DMS 273 (cell line): Measurements from ENCODE around the gene TMEM200C.
"Not testable (repeated sequence)": the region's sequence is repeated elsewhere in the genome, so short reads cannot be mapped to it uniquely, and the experiment has no call there.

Source experiments
- DNase-seq: peaks from one replicate; lab custom pipeline; 2025; ENCODE audit not compliant: unreplicated experiment; lab: John Stamatoyannopoulos, UW

The TMEM200C gene

GRCh38 chr18:5892823-5893431 lies 2.4 kb downstream of the TMEM200C start:
- DNase-seq: no peak

GRCh38 chr18:5891854-5892215 lies 3.5 kb downstream of the TMEM200C start:
- no peak for DNase-seq

DNA sequence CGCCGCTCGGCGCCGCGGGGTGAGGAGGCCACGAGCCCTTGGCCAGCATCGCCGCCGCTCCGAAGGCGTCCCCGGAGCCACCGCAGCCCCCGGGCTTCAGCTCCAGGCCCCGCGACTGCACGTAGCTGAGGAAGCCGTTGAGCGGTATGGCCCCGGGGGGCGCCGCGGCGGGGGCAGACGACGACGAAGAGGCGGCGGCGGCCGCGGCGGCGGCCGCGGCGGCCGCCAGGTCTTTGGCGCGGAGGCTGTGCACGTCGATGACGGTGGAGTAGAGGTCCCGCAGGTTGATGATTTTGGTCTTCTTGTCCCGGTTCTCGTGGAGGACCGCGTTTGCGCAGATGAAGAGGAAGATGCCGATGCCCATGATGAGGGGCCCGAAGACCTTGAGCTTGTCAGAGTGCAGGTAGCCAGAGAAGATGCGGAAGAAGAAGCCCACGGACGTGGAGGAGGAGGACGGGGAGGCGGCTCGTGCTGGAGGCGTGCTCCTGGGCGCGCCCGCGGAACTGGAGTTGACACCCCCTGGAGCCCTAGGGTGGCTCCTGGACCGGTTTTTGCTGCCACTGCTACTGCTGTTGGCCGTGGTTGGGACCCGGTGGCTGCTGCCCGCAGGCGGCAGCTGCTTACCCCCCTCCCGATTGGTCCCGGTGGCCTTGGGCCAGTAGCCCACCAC lies 4.0 kb downstream of the TMEM200C start:
- DNase-seq: no peak

DNA sequence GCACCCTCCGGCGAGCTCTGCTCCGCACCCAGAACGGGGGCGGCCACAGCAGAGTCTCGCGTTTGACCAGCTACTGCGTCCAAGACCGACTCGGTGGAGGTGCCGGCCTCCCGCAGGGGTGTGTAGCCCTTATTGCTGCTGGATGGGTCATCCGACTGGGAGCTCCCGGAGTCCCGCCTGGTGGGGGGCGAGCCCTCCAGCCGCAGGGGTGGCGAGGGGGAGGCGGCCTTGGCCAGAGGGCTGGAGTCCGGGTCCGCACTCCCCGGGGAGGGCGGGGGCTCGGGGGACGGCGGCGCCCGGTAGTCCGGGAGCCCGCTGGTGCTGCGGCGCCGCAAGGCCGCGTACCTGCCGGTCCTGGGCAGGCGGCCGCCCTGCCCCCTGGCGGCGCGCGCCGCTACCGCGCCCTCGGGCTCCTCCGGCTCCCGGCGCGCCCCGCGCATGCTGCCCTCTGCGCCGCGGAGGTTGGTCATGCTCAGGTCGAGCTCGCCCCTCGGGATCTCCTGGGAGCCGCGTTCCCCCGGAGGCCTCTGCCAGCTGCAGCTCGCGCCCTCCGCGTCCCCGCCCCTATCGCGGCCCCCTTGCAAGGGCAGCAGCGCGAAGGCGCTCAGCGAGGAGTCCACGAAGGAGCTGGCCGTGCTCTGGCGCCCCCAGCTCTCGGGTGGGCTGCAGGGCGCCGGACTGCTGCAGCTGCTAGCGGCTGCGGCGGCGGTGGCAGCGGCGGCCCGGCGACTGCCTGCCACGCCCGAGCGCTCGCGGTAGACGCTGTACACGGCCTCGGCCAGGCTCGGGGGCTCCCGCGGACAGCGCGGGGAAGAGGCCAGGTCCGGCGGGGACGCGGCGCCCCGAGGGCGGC lies 4.8 kb downstream of the TMEM200C start:
- no peak for DNase-seq

DNA sequence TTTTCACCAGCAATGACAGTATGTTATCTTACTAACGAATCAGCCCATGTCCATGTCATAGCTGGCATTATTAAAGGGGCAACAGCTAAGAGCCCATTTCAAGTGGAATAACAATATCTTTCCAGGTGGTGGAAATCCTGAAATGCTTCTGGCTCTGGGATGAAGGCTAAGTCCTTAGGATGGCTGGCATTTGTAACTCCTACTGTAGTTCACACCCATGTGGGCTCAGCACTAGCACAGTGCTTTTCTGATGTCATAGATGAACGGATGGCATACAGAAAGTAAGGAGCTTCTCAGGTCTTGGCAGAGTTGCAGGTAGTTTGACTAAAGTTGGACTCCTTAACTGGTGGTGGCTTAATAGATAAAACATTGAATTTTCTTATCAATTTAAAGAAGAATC lies 10.0 kb downstream of the TMEM200C start:
- no peak for DNase-seq

DNA sequence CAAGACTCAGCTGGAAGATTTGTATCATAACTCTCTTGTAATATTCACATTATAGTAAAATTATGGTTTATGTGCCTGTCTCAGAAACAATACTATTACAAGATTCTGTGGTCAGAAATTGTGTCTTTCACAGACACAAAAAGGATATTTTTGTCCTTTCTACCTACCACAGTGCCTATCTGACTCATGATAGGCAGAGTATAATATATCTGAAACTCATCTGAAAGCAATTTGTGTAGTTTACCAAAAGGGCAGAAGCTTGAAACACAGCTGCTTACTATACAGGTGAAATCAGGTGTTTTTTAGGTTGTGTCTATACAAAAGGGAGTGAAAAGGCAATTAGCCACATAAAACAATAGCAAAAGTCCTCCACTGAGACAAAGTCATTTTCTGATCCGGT lies 10.9 kb downstream of the TMEM200C start:
- no peak for DNase-seq

DNA sequence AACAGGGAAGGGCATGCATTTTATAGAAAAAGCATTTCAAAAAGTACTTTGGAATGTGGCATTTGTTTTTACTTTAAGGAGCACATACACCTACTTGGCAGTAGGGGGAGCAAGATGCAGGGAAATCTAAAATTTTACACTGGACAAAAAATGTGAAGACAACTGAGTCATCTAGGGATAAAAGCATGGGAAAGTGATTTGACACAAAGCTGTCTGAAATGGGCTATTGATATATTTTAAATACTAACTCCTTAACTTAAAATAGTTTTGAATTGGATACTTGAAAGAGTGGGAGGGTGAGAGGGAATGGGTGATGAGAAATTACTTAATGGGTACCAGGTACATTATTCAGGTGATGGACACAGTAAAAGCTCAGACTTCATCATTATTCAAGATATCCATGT lies 15.8 kb downstream of the TMEM200C start:
- peak; percentile 41 for DNase-seq

GRCh38 chr18:5876891-5877290 lies 18.4 kb downstream of the TMEM200C start:
- no peak for DNase-seq

GRCh38 chr18:5874336-5874735 lies 21.0 kb downstream of the TMEM200C start:
- DNase-seq: no peak

DNA sequence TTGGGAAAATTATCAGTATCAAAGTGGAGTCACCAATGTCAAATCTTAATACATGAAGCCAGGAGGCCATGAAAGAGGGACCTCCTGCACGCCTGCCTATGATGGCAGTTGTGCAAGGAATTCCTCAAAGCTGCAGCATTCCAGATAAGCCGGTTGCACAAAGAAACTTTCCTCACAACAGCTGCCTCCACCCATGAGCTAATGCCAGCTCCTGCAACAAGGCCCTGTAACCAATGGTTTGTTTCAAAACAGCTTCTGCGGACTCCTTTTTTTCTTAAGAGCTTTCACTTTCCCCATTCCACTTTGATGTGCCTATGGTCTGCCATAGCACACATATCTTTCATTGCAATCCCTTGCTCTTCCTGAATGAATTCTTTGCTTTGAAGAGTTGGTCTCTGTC lies 22.4 kb downstream of the TMEM200C start:
- DNase-seq: no peak

GRCh38 chr18:5871426-5871825 lies 23.9 kb downstream of the TMEM200C start:
- no peak for DNase-seq

DNA sequence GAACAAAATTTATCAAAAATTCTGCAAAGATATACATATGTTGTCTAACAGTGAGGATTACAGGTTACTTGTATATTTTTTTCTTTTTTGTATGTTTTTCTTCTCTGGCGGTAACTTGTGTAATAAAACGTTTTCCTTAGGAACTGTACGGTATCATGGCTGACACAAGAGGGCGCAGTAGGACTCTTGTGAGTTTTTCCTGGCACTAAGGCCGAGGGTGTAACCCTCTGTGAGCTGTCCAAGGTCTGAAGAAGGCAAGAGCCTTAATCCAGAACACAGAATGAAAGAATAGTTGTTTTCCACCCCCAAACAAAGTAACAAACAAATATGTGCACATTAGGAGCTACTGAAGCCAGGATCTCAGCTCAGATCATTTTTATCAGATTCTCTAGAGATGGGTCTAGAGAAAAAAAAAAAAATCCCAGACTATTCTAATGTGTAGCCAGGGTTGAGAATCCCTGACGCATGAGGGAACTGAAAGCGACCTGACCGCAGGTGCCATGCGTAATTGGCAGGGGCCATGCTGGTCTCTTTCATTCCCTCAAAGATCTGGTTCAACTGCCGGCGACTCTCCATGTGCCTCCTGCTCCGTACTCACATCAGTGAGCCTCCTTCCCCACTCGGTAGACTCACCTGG lies 27.0 kb downstream of the TMEM200C start:
- DNase-seq: peak; percentile 91

DNA sequence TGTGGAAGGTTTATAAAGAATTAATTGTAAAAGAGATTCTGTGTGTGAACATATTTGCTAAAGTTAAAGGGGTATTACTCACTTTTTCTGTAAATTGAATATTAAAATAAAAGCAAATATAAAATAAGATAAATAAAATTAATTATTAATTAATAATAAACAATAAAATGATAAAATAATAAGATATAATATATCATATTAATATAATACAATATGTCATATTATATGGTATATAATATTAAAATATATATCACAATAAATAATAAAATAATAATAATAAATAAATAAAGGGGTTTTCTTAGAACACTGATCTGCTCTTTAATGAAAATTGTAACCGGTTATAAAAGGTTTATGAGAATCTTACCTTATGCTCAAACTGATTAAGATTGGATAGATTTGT lies 29.8 kb downstream of the TMEM200C start:
- no peak for DNase-seq

DNA sequence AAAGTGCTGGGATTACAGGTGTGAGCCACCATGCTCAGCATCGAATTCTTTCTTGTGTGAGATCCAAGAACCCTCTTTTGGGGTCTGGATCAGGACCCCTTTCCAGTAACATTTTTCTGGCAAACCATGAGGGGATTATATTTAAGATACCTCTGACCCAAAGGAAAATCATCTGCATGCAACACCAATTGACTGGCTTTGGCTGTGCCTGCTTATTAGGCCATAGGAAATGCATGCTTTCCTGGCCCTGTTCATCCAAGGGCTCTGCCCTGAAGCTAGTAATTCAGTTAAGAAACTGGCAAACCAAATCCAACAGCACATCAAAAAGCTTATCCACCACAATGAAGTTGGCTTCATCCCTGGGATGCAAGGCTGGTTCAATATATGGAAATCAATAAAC lies 33.2 kb downstream of the TMEM200C start:
- DNase-seq: not testable (repeated sequence)

- no peak for DNase-seq
Observed at GRCh38 chr18:5857180-5857579, 38.1 kb downstream of the TMEM200C start.

DNA sequence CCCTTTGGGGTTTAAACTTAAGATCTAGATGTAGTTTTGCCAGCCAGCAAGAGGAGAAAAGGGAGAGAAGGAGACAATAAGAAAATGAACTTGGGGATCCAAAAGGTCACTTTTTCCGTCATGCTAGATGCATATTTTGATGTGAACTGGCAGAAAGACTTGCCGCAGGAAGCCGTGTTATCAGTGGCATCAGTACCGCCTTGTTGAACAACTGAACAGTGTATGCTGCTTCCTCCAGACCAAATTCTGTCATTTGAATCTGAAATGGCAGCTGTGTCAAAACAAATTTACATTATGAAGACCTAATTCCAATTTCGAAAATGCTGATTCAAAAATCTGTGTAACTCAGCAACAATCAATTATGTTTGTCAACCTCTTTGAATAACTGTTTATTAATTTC lies 42.1 kb downstream of the TMEM200C start:
- no peak for DNase-seq

- DNase-seq: peak; percentile 39
Observed at GRCh38 chr18:5851998-5852397, 43.3 kb downstream of the TMEM200C start.

DNA sequence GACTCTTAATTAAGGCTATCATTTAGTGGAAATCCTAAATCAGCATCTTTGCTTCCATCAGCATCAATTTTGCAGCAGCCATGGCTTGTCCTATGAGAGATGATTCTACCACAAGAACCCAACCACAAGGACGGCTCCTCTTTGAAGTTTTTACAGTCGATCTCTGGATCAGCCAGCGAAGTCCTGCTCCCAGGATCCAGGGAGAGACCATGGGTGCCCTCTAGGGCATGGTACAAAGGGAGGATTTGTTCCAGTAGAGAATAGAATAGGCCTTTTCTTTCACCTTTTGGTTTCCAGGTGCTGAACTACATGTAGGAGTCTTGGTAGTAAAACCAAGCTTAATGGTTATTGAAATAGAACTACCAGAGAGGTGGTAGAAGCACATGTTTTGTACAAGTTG lies 52.7 kb downstream of the TMEM200C start:
- DNase-seq: peak; percentile 44

- peak; percentile 36 for DNase-seq
Observed at GRCh38 chr18:5841518-5841917, 53.8 kb downstream of the TMEM200C start.

DNA sequence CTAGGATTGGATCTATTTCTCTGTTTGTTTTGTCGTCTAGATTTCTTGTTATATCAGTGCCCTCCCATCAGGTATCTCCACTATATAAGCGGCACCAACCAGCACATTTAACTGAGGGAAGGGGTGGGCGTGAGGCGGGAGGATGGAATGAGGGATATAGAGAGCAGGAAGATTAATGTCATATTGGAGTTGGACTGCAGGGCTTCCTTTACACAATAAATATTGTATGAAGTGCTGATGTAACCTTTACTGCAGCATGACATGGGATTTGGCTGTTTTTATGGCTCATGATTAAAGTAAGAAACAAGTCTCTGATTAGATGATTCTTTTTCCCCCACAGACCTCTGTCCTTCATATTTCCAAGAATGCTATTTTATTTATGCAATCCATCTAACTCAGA lies 54.8 kb downstream of the TMEM200C start:
- no peak for DNase-seq

DNA sequence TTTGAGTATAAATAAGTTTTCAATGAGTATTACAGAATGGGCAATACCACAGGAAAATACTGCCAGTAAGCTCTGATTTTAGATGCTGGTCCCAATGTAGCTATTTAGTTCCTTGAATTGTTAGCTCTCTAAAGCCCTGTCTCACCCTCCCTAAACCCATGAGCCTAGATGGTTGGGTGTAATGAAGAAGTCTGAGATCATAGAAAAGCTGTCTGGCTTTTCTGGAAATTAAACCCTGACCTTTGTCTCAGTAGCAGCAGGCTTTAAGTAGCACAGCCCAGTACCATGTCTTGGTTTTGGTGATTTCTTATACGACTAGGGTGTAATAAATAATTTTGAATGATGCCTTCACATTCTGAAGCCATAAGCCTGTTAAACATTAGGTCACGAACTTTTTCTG lies 55.3 kb downstream of the TMEM200C start:
- no peak for DNase-seq

- DNase-seq: no peak
Observed at GRCh38 chr18:5839102-5839501, 56.2 kb downstream of the TMEM200C start.
